Uterus (tissue), 2 donors: ENCODE measurements around the gene ZNF581.

Source experiments
- CTCF ChIP-seq, 4 experiments: fragments of 200-600 bp in 2 of 4; fragments of 450-650 bp in 2 of 4; sonication (generic) in 2 of 4; IDR thresholded peaks; one replicate each; pipeline ENCODE4 v1.5.1; 2016 to 2019; ENCODE audit warnings: antibody characterized with exemption in 4 of 4, mild to moderate bottlenecking in 2 of 4, moderate library complexity in 1 of 4
- POLR2A ChIP-seq, 2 donors: fragments of 450-650 bp; IDR thresholded peaks; one replicate each; pipeline ENCODE4 v1.6.1; 2016; ENCODE audit warnings: antibody characterized with exemption in 2 of 2, mild to moderate bottlenecking in 1 of 2, moderate library complexity in 1 of 2

DNA sequence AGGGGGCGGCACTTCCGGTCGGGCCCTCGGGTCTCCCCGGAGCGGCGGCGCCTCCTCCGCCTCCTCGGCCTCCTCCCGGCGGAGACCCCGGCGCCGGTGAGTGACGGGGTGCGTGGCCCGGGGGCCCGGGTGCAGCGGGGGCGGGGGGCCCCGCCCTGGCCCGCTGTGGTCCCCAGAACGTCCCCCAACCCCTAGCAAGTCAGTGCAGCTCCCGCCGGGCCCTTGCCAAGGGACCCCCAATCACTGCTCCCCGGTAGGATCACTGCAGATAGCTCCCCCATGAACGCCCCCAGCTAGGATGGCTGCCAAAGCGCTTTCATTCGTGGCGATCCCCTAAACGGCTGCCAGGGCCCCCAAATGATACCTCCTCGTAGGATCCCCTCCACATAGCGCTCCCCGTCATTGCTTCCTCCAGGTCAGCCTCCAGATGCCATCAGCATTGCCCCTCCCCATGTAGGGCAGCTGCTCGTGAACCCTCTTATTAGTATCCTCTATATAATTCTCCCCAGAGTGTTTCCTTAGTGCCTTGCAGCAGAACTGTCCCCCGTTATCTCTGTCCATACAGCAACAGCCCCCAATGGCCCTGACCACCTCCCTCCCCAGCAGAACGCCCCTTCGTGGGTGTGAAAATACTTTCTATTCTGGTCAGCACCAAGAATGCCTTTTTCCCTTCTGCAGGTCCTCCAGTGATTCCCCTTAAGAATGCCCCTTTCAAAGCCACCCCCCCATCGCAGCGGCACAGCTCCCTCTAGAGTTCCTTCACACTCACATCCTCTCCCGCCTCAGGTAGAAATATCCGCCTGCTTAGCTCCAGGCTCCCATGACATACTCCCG, 37.6 kb upstream of the ZNF581 start, which contains the start of gene ZNF865:
- TF ChIP-seq CTCF (IDR thresholded peaks at IDR 0.05): peak; percentile 54 to 70 (median 62)
- TF ChIP-seq POLR2A (IDR thresholded peaks at IDR 0.05): no peak
